Endothelial cell of umbilical vein (primary cell): ENCODE data around the gene TTC21A. TPM values are rescaled to one million over a fixed set of nuclear protein-coding genes. Genes with fewer than 3 reads are reported as not detected.

ENCODE experiments used
- BruUV-seq: library from RNA; stranded (reverse); fragments of 400-500 nt; replicated peaks from 2 replicates; lab custom pipeline; 2021; lab: Mats Ljungman, UMichigan
- CTCF ChIA-PET: fragments of 300-600, 350-600 bp; sonication (Branson Sonifier 250); formaldehyde crosslinking; loops from one replicate; lab custom pipeline; 2021; ENCODE audit warnings: antibody characterized with exemption, inconsistent platforms; lab: Charles Lee
- POLR2A ChIA-PET: fragments of 300-600, 350-600 bp; sonication (Branson Sonifier 250); formaldehyde crosslinking; loops from one replicate; lab custom pipeline; 2021; ENCODE audit warnings: antibody characterized with exemption, inconsistent platforms; lab: Charles Lee
- DNase-seq: peaks from one replicate; pipeline ENCODE4 v3.0.0-alpha.2; 2011; ENCODE audit warnings: low read depth, low spot score
- FAIRE-seq: peaks from 2 replicates; lab custom pipeline; 2011; peaks lifted over from hg19 to GRCh38; lab: Jason Lieb, UNC
- H2AFZ ChIP-seq: 2 replicates; pipeline ENCODE4 v1.6.0; 2012; ENCODE audit warnings: low read depth, low read length, control low read depth, inconsistent platforms
- H3K27ac ChIP-seq: 2 replicates; pipeline ENCODE4 v1.5.1; 2011; ENCODE audit warnings: low read depth, mild to moderate bottlenecking, control low read depth, low read length, moderate library complexity; ENCODE audit not compliant: insufficient read depth
- H3K27me3 ChIP-seq, 2 experiments: 2 replicates each; pipeline versions ENCODE4 v1.6.0 to v1.6.1; 2011; ENCODE audit warnings: low read length in 2 of 2, mixed read lengths in 1 of 2; ENCODE audit not compliant: control insufficient read depth in 2 of 2, insufficient read depth in 2 of 2
- H3K36me3 ChIP-seq, 2 experiments: 2 replicates in 1 of 2; 3 replicates in 1 of 2; pipeline ENCODE4 v1.5.1; 2011; ENCODE audit warnings: low read length in 2 of 2, mild to moderate bottlenecking in 1 of 2, moderate library complexity in 1 of 2; ENCODE audit not compliant: control insufficient read depth in 2 of 2, insufficient read depth in 2 of 2; ENCODE audit errors: extremely low read depth in 1 of 2
- H3K4me1 ChIP-seq: 3 replicates; pipeline ENCODE4 v1.5.1; 2011; ENCODE audit warnings: mild to moderate bottlenecking, low read length; ENCODE audit not compliant: control insufficient read depth, insufficient read depth; ENCODE audit errors: extremely low read depth
- H3K4me2 ChIP-seq: 2 replicates; pipeline ENCODE4 v1.6.1; 2011; ENCODE audit warnings: low read length, control low read depth, mixed read lengths; ENCODE audit not compliant: insufficient read depth
- H3K4me3 ChIP-seq, 3 experiments: fragments of 200-600 bp in 1 of 3; sonication (generic), shearing (Covaris generic) in 1 of 3; replicated peaks in 1 of 3; 2 replicates each; pipeline ENCODE4 v1.5.1; 2011 to 2016; ENCODE audit warnings: control low read depth in 3 of 3, low read length in 3 of 3, mild to moderate bottlenecking in 2 of 3, inconsistent platforms in 1 of 3, low read depth in 1 of 3, moderate library complexity in 1 of 3; ENCODE audit not compliant: insufficient read depth in 1 of 3
- H3K79me2 ChIP-seq: 2 replicates; pipeline ENCODE4 v1.6.0; 2012; ENCODE audit warnings: low read length, inconsistent platforms; ENCODE audit not compliant: control insufficient read depth, insufficient read depth
- H3K9ac ChIP-seq: replicated peaks from 2 replicates; pipeline ENCODE3; 2011; ENCODE audit warnings: low read length, control low read depth; ENCODE audit not compliant: insufficient read depth; ENCODE audit errors: extremely low read depth
- H3K9me1 ChIP-seq: replicated peaks from 3 replicates; pipeline ENCODE4 v1.6.0; 2011; ENCODE audit warnings: mild to moderate bottlenecking, low read length; ENCODE audit not compliant: control insufficient read depth, insufficient read depth; ENCODE audit errors: extremely low read depth
- H3K9me3 ChIP-seq: replicated peaks from 2 replicates; pipeline ENCODE4 v1.5.1; 2012; ENCODE audit warnings: low read length, inconsistent platforms; ENCODE audit not compliant: control insufficient read depth, insufficient read depth
- H4K20me1 ChIP-seq: replicated peaks from 2 replicates; pipeline ENCODE3; 2011; ENCODE audit warnings: mild to moderate bottlenecking, low read length; ENCODE audit not compliant: control insufficient read depth, insufficient read depth; ENCODE audit errors: extremely low read depth
- EZH2 ChIP-seq: IDR thresholded peaks from 2 replicates; pipeline ENCODE4 v1.6.1; 2012; ENCODE audit warnings: borderline replicate concordance, low read depth, mild to moderate bottlenecking, moderate library complexity, low read length, inconsistent platforms; ENCODE audit not compliant: severe bottlenecking
- FOS ChIP-seq: IDR thresholded peaks from 2 replicates; pipeline ENCODE4 v1.6.1; 2011; ENCODE audit warnings: mild to moderate bottlenecking, low read length, moderate library complexity, borderline replicate concordance; ENCODE audit not compliant: insufficient read depth
- GATA2 ChIP-seq: IDR thresholded peaks from 2 replicates; pipeline ENCODE4 v1.7.0; 2011; ENCODE audit warnings: low read depth, mild to moderate bottlenecking, moderate library complexity, mixed read lengths, low read length; ENCODE audit not compliant: insufficient read length, insufficient read depth
- JUN ChIP-seq: IDR thresholded peaks from 2 replicates; pipeline ENCODE4 v1.6.1; 2011; ENCODE audit warnings: borderline replicate concordance, low read depth; ENCODE audit not compliant: insufficient read length, insufficient read depth
- MYC ChIP-seq: IDR thresholded peaks from one replicate; pipeline ENCODE4 v1.6.1; 2011; ENCODE audit warnings: mild to moderate bottlenecking, low read depth, low read length
- POLR2A ChIP-seq: IDR thresholded peaks from 2 replicates; pipeline ENCODE4 v1.6.1; 2012; ENCODE audit warnings: low read depth, mild to moderate bottlenecking, control low read depth, low read length
- POLR2AphosphoS5 ChIP-seq: IDR thresholded peaks from 2 replicates; pipeline ENCODE4 v1.6.1; 2012; ENCODE audit warnings: low read depth, mild to moderate bottlenecking, control low read depth, low read length, moderate library complexity; ENCODE audit not compliant: insufficient read depth
- dilution Hi-C: fragments of 300-500 bp; cut with MboI; formaldehyde crosslinking; loops from one replicate; pipeline ENCODE4 v1.15.0; 2019; ENCODE audit warnings: low sequenced_read_pairs; ENCODE audit not compliant: extremely low pct_ligation_motif_present
- intact Hi-C: fragments of 100-400 bp; cut with micrococcal nuclease; formaldehyde crosslinking; loops from one replicate; pipeline ENCODE4 v1.10.0; 2022
- polyA plus RNA-seq, 4 experiments: library from polyadenylated mRNA; depleted of rRNA in 3 of 4; stranded (reverse) in 3 of 4; unstranded in 1 of 4; fragments of >200 nt; gene quantifications; 2 replicates each; pipeline versions ENCODE4 v1.2.1 to v1.2.3, GENCODE V29; 2011 to 2012; ENCODE audit warnings: missing spikeins in 1 of 4
- total RNA-seq: library from RNA; stranded (reverse); gene quantifications from 2 replicates; pipeline ENCODE4 v1.2.3, GENCODE V29; 2021
- TF ChIP-seq, protein P1 (sequence below): IDR thresholded peaks from 2 replicates; pipeline ENCODE4 v1.6.1; 2011; ENCODE audit not compliant: insufficient read depth, insufficient read length
- TF ChIP-seq, protein P2 (sequence below), 2 donors: IDR thresholded peaks; 1 replicate in 1 of 2; 2 replicates in 1 of 2; pipeline ENCODE4 v1.5.1; 2011; ENCODE audit warnings: low read length in 2 of 2, mild to moderate bottlenecking in 2 of 2, moderate library complexity in 2 of 2, control low read depth in 1 of 2, inconsistent platforms in 1 of 2, low read depth in 1 of 2; ENCODE audit not compliant: insufficient read depth in 1 of 2; ENCODE audit errors: extremely low read depth in 1 of 2

Gene TTC21A
- total and polyA plus RNA-seq, 2 donors (not counting 3 experiments of a cell fraction or from before 2014, with no cell fraction given), result 4.7 to 7.8 TPM

DNA sequence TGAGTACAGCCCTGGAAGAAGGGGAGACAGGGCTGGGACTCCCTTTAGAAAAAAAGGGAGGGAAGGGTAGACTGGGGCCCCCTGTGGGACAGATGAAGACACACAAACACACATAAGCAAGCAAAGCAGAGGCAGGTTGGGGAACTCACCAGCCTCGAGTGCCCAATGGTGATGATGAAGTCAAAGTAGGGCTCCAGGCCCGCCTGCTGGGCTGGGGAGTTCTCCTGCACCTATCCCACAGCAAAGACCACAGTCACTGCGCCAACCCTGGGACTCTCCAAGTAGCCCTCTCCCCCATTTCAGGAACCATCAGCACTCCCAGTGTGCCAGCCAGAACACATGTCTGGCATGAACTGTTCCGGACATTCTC, 4.2 kb upstream of the TTC21A start:
- H3K79me2 ChIP-seq, result peaks cover 47% of the 10 kb centered on the region
- no peak for FAIRE-seq
- no peaks in the 10 kb centered on the region for H3K9me3 ChIP-seq
- no peak overlapping the region for H3K9ac ChIP-seq
- no TSS peak for BruUV-seq
- peaks cover 18% of the 10 kb centered on the region for H3K4me1 ChIP-seq
- H4K20me1 ChIP-seq, result no peaks in the 10 kb centered on the region
- ChIA-PET CTCF (interaction anchor here (3.7 kb wide), 1 partner anchor 189 kb away, joined by 21 read pairs; no protein-coding TSS in a partner anchor), POLR2A (no interaction called here)
- no peak for DNase-seq
- no peaks in the 10 kb centered on the region for H3K27me3 ChIP-seq
- H2AFZ ChIP-seq, result no peak overlapping the region
- intact Hi-C loops, result no loop called here
- no peak overlapping the region for H3K4me2 ChIP-seq
- H3K4me3 ChIP-seq, result no peak overlapping the region
- H3K27ac ChIP-seq, result no peak overlapping the region
- H3K36me3 ChIP-seq, result peaks cover 8 to 16% of the 10 kb centered on the region in 2 experiments
- H3K9me1 ChIP-seq, result no peaks in the 10 kb centered on the region
- dilution Hi-C loops, result no loop called here
- TF ChIP-seq MYC (no peak), POLR2A (no peak), POLR2AphosphoS5 (no peak), EZH2 (no peak), JUN (no peak), FOS (no peak), GATA2 (no peak)
- TF ChIP-seq, protein P1, sequence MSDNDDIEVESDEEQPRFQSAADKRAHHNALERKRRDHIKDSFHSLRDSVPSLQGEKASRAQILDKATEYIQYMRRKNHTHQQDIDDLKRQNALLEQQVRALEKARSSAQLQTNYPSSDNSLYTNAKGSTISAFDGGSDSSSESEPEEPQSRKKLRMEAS, result no peak
- TF ChIP-seq, protein P2, sequence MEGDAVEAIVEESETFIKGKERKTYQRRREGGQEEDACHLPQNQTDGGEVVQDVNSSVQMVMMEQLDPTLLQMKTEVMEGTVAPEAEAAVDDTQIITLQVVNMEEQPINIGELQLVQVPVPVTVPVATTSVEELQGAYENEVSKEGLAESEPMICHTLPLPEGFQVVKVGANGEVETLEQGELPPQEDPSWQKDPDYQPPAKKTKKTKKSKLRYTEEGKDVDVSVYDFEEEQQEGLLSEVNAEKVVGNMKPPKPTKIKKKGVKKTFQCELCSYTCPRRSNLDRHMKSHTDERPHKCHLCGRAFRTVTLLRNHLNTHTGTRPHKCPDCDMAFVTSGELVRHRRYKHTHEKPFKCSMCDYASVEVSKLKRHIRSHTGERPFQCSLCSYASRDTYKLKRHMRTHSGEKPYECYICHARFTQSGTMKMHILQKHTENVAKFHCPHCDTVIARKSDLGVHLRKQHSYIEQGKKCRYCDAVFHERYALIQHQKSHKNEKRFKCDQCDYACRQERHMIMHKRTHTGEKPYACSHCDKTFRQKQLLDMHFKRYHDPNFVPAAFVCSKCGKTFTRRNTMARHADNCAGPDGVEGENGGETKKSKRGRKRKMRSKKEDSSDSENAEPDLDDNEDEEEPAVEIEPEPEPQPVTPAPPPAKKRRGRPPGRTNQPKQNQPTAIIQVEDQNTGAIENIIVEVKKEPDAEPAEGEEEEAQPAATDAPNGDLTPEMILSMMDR (IDR thresholded peaks at IDR 0.05; ENCODE audit: extremely low read depth in 1 of 2, insufficient read depth in 1 of 2, low read depth in 1 of 2, low read length in 2 of 2), result no peak
